Endothelial cell of umbilical vein (primary cell): ENCODE data around the gene NDUFS5.

Source experiments
- CTCF ChIP-seq, 2 donors: IDR thresholded peaks; 1 replicate in 1 of 2; 2 replicates in 1 of 2; pipeline ENCODE4 v1.5.1; 2011; ENCODE audit warnings: low read length in 2 of 2, mild to moderate bottlenecking in 2 of 2, moderate library complexity in 2 of 2, control low read depth in 1 of 2, inconsistent platforms in 1 of 2, low read depth in 1 of 2; ENCODE audit not compliant: insufficient read depth in 1 of 2; ENCODE audit errors: extremely low read depth in 1 of 2
- EZH2 ChIP-seq: IDR thresholded peaks from 2 replicates; pipeline ENCODE4 v1.6.1; 2012; ENCODE audit warnings: borderline replicate concordance, low read depth, mild to moderate bottlenecking, moderate library complexity, low read length, inconsistent platforms; ENCODE audit not compliant: severe bottlenecking
- FOS ChIP-seq: IDR thresholded peaks from 2 replicates; pipeline ENCODE4 v1.6.1; 2011; ENCODE audit warnings: mild to moderate bottlenecking, low read length, moderate library complexity, borderline replicate concordance; ENCODE audit not compliant: insufficient read depth
- JUN ChIP-seq: IDR thresholded peaks from 2 replicates; pipeline ENCODE4 v1.6.1; 2011; ENCODE audit warnings: borderline replicate concordance, low read depth; ENCODE audit not compliant: insufficient read length, insufficient read depth
- MAX ChIP-seq: IDR thresholded peaks from 2 replicates; pipeline ENCODE4 v1.6.1; 2011; ENCODE audit not compliant: insufficient read depth, insufficient read length
- MYC ChIP-seq: IDR thresholded peaks from one replicate; pipeline ENCODE4 v1.6.1; 2011; ENCODE audit warnings: mild to moderate bottlenecking, low read depth, low read length
- POLR2A ChIP-seq: IDR thresholded peaks from 2 replicates; pipeline ENCODE4 v1.6.1; 2012; ENCODE audit warnings: low read depth, mild to moderate bottlenecking, control low read depth, low read length
- POLR2AphosphoS5 ChIP-seq: IDR thresholded peaks from 2 replicates; pipeline ENCODE4 v1.6.1; 2012; ENCODE audit warnings: low read depth, mild to moderate bottlenecking, control low read depth, low read length, moderate library complexity; ENCODE audit not compliant: insufficient read depth

- TF ChIP-seq JUN: no peak
- no peak for TF ChIP-seq CTCF (IDR thresholded peaks at IDR 0.05; ENCODE audit: extremely low read depth in 1 of 2, insufficient read depth in 1 of 2, low read depth in 1 of 2, low read length in 2 of 2)
- TF ChIP-seq EZH2: no peak
- TF ChIP-seq POLR2A: no peak
- TF ChIP-seq POLR2AphosphoS5: no peak
- no peak for TF ChIP-seq MAX
- no peak for TF ChIP-seq MYC
- no peak for TF ChIP-seq FOS
Measured at GRCh38 chr1:38994196-38994595, 32.0 kb upstream of the NDUFS5 start.
